NCI-H510A treated with DMSO at 0.1 percent for 48 hours (cell line): ENCODE measurements around the gene FSTL4.
"Not testable (repeated sequence)": the region's sequence is repeated elsewhere in the genome, so short reads cannot be mapped to it uniquely, and the experiment has no call there.

ENCODE experiments used
- DNase-seq: peaks from one replicate; lab custom pipeline; 2025; lab: John Stamatoyannopoulos, UW

The FSTL4 gene

GRCh38 chr5:133456933-133457402 is 155.4 kb downstream of the FSTL4 start:
- no peak for DNase-seq

- no peak for DNase-seq
Measured at GRCh38 chr5:133455676-133456075, 156.7 kb downstream of the FSTL4 start.

GRCh38 chr5:133454442-133454841 is 157.9 kb downstream of the FSTL4 start:
- DNase-seq: no peak

GRCh38 chr5:133453831-133454230 is 158.5 kb downstream of the FSTL4 start:
- DNase-seq: no peak

GRCh38 chr5:133453084-133453780 is 159.1 kb downstream of the FSTL4 start:
- DNase-seq: no peak

- DNase-seq: no peak
Measured at GRCh38 chr5:133451926-133452325, 160.4 kb downstream of the FSTL4 start.

- no peak for DNase-seq
Measured at GRCh38 chr5:133450286-133450685, 162.1 kb downstream of the FSTL4 start.

GRCh38 chr5:133449181-133449580 is 163.2 kb downstream of the FSTL4 start:
- no peak for DNase-seq

GRCh38 chr5:133446440-133446839 is 165.9 kb downstream of the FSTL4 start:
- no peak for DNase-seq

- no peak for DNase-seq
Measured at GRCh38 chr5:133445744-133446143, 166.6 kb downstream of the FSTL4 start.

GRCh38 chr5:133445204-133445603 is 167.1 kb downstream of the FSTL4 start:
- DNase-seq: not testable (repeated sequence)

- no peak for DNase-seq
Measured at GRCh38 chr5:133444711-133445110, 167.6 kb downstream of the FSTL4 start.

- DNase-seq: no peak
Measured at GRCh38 chr5:133441166-133441815, 171.1 kb downstream of the FSTL4 start.

GRCh38 chr5:133440467-133441115 is 171.8 kb downstream of the FSTL4 start:
- no peak for DNase-seq

GRCh38 chr5:133439859-133440258 is 172.5 kb downstream of the FSTL4 start:
- DNase-seq: no peak

GRCh38 chr5:133438487-133438886 is 173.9 kb downstream of the FSTL4 start:
- DNase-seq: no peak

- no peak for DNase-seq
Measured at GRCh38 chr5:133434336-133434735, 178.0 kb downstream of the FSTL4 start.

GRCh38 chr5:133433641-133434040 is 178.7 kb downstream of the FSTL4 start:
- DNase-seq: no peak

GRCh38 chr5:133432956-133433532 is 179.3 kb downstream of the FSTL4 start:
- no peak for DNase-seq

- no peak for DNase-seq
Measured at GRCh38 chr5:133431326-133431865, 180.9 kb downstream of the FSTL4 start.

- no peak for DNase-seq
Measured at GRCh38 chr5:133430095-133430494, 182.2 kb downstream of the FSTL4 start.

- DNase-seq: no peak
Measured at GRCh38 chr5:133429046-133429445, 183.3 kb downstream of the FSTL4 start.
